ENCODE measurements around the gene ITPR2. TPM values are rescaled to one million over a fixed set of nuclear protein-coding genes. Genes with fewer than 3 reads are reported as not detected.
"Not testable (repeated sequence)": the region's sequence is repeated elsewhere in the genome, so short reads cannot be mapped to it uniquely, and the experiment has no call there.

Gene ITPR2
- total RNA-seq, 1 experiment from 2014 or later = 13.6 TPM

DNA sequence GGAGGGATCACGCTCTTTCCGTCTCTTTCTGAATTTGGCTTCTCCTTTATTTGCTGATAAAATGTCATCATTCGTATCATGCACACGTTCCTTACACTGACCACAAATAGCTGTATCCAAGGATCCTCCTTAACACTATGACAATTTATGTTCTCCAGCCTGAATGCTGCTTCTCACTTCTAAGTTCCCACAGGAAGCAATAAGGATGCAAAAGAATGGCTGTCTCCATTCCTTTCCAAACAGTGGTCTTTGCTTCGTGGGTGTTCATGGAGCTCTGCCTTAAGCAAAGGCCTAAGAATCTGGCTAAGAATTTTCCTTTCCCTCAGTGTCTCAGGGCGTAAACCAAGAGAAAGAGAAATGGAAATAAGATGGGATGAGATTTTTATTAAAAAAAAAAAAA lies 200.2 kb downstream of the ITPR2 start:
- no peak for DNase-seq (ENCODE audit: low read depth)

DNA sequence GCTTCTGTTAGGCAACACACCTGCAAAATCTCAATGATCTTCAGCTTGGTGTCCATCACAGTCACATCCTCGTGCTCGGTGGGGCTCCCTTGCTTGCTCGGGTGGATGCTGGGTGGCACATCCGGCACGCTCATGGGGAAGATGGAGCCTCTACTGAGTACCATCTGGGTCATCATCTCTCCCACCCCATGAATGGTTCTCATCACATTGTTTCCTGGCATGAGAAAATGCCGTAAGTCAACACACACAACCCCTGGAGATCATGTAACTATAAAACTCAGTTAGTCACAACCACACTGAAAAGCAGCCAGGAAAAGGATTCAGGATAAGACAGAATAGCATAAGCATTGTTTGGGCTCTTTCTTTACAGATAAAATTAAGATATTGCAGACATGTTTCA lies 201.1 kb downstream of the ITPR2 start:
- peak; percentile 87 for DNase-seq (ENCODE audit: low read depth)

- DNase-seq (ENCODE audit: low read depth) = peak; percentile 95
Measured at GRCh38 chr12:26630546-26631027, 202.4 kb downstream of the ITPR2 start.

DNA sequence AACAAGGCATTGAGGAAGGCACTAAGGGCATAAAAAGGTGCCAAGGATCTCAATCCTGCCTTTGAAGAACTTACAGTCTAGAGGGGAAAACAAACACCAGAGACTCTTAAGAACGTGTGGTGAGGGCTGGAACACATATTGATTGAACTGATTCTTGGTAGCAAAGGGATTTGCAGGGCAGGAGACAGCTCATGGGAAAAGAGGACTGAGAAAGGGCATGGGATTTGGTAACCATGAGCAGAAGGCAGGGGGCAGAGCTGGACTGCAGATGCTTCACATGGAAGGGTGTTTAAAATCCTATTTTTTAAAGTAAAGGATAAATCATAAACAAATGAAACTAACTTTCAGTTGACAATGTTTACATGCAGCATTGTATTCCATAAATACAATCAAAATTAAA lies 203.1 kb downstream of the ITPR2 start:
- DNase-seq (ENCODE audit: low read depth) = peak; percentile 62

- DNase-seq (ENCODE audit: low read depth) = peak; percentile 61
Measured at GRCh38 chr12:26628234-26628633, 204.8 kb downstream of the ITPR2 start.

- DNase-seq (ENCODE audit: low read depth) = peak; percentile 33
Measured at GRCh38 chr12:26627335-26627734, 205.7 kb downstream of the ITPR2 start.

- DNase-seq (ENCODE audit: low read depth) = peak; percentile 39
Measured at GRCh38 chr12:26623136-26623535, 209.9 kb downstream of the ITPR2 start.

- DNase-seq (ENCODE audit: low read depth) = no peak
Measured at GRCh38 chr12:26622601-26623000, 210.4 kb downstream of the ITPR2 start.

DNA sequence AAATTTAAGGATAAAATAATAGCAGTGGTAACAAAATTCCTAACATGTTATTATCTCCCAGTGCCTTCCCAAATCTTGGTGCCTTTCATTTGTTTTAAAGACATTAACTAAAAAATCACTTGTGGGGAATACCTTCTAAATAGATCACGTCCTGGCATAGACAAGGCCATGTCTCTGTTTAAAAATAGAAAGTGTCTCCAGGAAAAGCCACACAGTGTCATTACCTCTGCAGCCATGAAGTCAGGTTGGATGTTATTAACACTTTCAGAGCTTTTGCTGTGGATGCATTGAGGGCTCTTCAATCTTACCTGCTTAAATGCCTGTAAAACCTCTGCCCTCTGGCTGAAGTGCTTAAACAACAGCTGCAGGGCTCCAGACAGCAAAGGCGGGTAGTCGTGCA lies 211.1 kb downstream of the ITPR2 start:
- DNase-seq (ENCODE audit: low read depth) = no peak

GRCh38 chr12:26620907-26621306 lies 212.1 kb downstream of the ITPR2 start:
- DNase-seq (ENCODE audit: low read depth) = no peak

GRCh38 chr12:26617513-26617912 lies 215.5 kb downstream of the ITPR2 start:
- DNase-seq (ENCODE audit: low read depth) = no peak

GRCh38 chr12:26614011-26614616 lies 218.9 kb downstream of the ITPR2 start:
- peak; percentile 20 for DNase-seq (ENCODE audit: low read depth)

DNA sequence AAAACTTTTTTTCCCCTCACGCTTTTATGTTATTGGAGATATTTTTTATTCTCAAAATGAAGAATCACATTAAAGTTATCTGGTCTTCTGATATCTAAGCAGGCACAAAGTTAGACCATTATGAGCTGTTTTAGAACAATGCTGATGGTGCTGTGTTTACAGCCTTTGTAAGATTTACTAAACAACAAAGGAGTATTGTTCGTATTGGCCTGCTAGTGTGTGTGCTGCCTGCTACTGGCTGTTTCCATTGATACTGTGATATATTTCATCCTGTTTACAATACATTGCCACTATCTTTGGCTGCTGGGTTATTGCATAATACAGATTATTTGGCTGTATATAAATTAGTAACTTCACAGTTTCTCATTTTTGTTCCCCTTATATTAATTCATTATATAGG lies 220.8 kb downstream of the ITPR2 start:
- DNase-seq (ENCODE audit: low read depth) = no peak

- no peak for DNase-seq (ENCODE audit: low read depth)
Measured at GRCh38 chr12:26611598-26611997, 221.4 kb downstream of the ITPR2 start.

- no peak for DNase-seq (ENCODE audit: low read depth)
Measured at GRCh38 chr12:26610774-26611173, 222.2 kb downstream of the ITPR2 start.

DNA sequence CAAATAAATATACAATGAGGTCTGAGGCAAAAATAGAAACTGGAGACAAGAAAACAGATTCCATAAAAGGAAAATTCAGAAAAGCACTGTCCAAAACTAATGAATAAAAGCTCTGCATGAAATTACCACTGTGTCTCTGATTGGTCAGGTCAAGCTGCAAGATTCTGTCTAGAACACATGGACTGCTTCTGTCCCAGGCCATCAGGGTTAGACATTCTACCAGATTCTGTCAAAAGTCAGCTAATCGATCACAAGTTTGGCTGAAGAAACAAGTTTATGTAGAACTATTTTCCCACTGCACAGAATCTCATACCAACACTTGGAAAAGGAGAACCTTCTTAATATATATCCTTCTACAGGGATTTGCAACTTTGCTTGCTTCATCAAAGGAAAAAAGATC lies 223.0 kb downstream of the ITPR2 start:
- no peak for DNase-seq (ENCODE audit: low read depth)

GRCh38 chr12:26608706-26609105 lies 224.3 kb downstream of the ITPR2 start:
- DNase-seq (ENCODE audit: low read depth) = no peak

DNA sequence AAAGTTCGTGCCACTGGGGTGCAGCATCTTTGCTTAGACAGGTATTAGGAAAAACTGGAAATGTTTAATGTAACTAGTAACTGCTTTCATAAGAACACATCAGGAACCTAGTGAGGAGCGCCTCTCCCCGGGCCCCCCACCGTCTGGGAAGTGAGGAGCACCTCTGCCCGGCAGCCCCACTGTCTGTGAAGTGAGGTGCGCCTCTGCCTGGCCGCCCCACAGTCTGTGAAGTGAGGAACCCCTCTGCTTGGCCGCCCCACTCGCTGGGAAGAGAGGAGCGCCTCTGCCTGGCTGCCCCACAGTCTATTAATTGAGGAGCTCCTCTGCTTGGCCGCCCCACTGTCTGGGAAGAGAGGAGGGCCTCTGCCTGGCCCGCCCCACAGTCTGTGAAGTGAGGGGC lies 224.7 kb downstream of the ITPR2 start:
- no peak for DNase-seq (ENCODE audit: low read depth)

DNA sequence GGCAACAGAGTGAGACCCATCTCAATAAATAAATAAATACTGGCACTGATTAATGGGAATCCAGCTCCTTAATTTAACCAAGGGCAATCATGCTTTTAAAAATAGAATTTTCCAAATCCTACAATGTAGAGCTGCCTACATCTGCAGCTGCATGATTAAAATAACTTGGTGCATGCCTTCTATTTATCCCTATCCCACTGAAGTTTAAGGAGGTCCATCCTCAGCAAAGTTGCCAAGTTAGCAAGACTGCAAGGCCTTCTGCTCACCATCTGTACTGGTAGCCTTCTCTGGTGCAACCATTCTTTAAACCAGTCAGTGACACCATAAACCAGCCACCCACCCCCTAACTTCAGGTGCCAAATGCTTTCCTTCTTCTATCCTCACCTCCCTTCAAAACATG lies 226.1 kb downstream of the ITPR2 start:
- no peak for DNase-seq (ENCODE audit: low read depth)

GRCh38 chr12:26604813-26605212 lies 228.2 kb downstream of the ITPR2 start:
- DNase-seq (ENCODE audit: low read depth) = not testable (repeated sequence)

DNA sequence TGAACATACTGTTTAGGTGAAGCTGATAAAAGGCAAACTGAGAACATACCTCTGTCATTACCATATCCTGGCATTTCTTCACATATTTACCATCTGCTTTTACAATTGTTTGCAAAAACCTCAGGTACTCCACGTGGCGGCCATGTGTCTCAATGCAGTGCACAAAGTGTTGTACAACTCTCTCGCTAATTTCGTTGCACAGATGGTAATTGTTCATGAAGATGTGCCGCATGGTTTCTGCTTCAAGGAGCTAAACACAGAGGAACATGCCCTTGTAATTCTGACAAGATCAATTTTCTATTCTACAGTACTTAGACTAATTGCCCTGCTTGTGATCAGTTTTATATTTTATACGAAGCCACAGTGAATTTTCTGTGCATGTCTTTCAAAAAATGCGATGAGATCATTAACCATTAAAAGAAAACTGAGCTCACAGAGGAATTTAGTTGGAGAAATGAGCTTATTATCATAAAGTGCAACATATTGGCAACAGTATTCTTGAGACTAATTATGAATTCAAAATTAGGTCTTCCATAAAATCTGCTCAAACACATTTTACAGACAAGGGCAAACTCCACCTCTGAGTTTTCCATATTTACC lies 233.8 kb downstream of the ITPR2 start:
- no peak for DNase-seq (ENCODE audit: low read depth)

GRCh38 chr12:26595806-26596205 lies 237.2 kb downstream of the ITPR2 start:
- no peak for DNase-seq (ENCODE audit: low read depth)

GRCh38 chr12:26580619-26581018 lies 252.4 kb downstream of the ITPR2 start:
- no peak for DNase-seq (ENCODE audit: low read depth)

GRCh38 chr12:26576266-26576665 lies 256.7 kb downstream of the ITPR2 start:
- DNase-seq (ENCODE audit: low read depth) = no peak

Data from M059J (cell line).